H1 (cell line): ENCODE results near the gene TGM3. TPM values are rescaled to one million over a fixed set of nuclear protein-coding genes. Genes with fewer than 3 reads are reported as not detected.

Experiments
- HDAC6 ChIP-seq: IDR thresholded peaks from one replicate; pipeline ENCODE4 v1.7.1; 2012; ENCODE audit warnings: low read depth, mild to moderate bottlenecking, inconsistent platforms, low read length, moderate library complexity
- SP4 ChIP-seq: IDR thresholded peaks from 2 replicates; pipeline ENCODE4 v1.6.1; 2012; ENCODE audit warnings: low read length, inconsistent platforms
- YY1 ChIP-seq: IDR thresholded peaks from 2 replicates; pipeline ENCODE4 v1.6.1; 2011; ENCODE audit warnings: low read depth, mild to moderate bottlenecking, low read length
- polyA plus RNA-seq, 7 experiments: library from polyadenylated mRNA; depleted of rRNA in 3 of 7; stranded (reverse) in 5 of 7; unstranded in 2 of 7; fragments of >200 nt in 5 of 7; fragments of 200-250 nt in 2 of 7; gene quantifications; 1 replicate in 5 of 7; 2 replicates in 1 of 7; 4 replicates in 1 of 7; pipeline versions ENCODE4 v1.2.1 to v1.2.3, GENCODE V29; 2011 to 2013; ENCODE audit warnings: missing spikeins in 2 of 7, mixed read lengths in 2 of 7
- total RNA-seq: library from RNA; stranded (reverse); fragmentation: NEBNext Ultra II Directional; extraction: Animal tissue kit (Norgen Biotek cat#: 25700); gene quantifications from 2 replicates; pipeline ENCODE4 v1.2.1, GENCODE V29; 2021
- TF ChIP-seq, protein P1 (sequence below): fragments of 300-600 bp; sonication (generic); IDR thresholded peaks from 2 replicates; pipeline ENCODE4 v1.7.1; 2012; ENCODE audit warnings: low read length, moderate library complexity, mild to moderate bottlenecking, inconsistent platforms; ENCODE audit not compliant: insufficient replicate concordance

TGM3 gene
- total and polyA plus RNA-seq, 2 of the 8 experiments (the other 6 are each of a cell fraction or from before 2014, with no cell fraction given) = 0.12 TPM; not detected in 1

DNA sequence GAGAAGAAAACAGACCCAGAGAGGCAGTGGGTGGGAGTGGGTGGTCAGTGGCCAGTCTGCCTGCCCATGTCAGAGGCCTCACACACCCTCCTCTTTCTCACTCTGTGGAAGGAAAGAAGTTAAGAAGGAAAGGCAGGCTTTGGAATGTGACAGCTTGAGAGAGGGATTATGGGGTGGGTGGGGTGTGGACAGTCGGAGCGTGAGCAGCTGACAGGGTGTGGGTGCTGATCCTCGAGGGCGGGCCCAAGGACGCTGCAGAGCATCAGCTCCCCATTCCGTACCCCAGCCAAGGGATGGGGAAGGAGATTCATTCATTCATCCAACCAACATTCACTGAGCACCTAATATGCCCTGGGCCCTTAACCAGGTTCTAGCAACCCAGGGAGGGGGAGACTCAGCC lies 89.7 kb downstream of the TGM3 start (continued):
- TF ChIP-seq, protein P1, sequence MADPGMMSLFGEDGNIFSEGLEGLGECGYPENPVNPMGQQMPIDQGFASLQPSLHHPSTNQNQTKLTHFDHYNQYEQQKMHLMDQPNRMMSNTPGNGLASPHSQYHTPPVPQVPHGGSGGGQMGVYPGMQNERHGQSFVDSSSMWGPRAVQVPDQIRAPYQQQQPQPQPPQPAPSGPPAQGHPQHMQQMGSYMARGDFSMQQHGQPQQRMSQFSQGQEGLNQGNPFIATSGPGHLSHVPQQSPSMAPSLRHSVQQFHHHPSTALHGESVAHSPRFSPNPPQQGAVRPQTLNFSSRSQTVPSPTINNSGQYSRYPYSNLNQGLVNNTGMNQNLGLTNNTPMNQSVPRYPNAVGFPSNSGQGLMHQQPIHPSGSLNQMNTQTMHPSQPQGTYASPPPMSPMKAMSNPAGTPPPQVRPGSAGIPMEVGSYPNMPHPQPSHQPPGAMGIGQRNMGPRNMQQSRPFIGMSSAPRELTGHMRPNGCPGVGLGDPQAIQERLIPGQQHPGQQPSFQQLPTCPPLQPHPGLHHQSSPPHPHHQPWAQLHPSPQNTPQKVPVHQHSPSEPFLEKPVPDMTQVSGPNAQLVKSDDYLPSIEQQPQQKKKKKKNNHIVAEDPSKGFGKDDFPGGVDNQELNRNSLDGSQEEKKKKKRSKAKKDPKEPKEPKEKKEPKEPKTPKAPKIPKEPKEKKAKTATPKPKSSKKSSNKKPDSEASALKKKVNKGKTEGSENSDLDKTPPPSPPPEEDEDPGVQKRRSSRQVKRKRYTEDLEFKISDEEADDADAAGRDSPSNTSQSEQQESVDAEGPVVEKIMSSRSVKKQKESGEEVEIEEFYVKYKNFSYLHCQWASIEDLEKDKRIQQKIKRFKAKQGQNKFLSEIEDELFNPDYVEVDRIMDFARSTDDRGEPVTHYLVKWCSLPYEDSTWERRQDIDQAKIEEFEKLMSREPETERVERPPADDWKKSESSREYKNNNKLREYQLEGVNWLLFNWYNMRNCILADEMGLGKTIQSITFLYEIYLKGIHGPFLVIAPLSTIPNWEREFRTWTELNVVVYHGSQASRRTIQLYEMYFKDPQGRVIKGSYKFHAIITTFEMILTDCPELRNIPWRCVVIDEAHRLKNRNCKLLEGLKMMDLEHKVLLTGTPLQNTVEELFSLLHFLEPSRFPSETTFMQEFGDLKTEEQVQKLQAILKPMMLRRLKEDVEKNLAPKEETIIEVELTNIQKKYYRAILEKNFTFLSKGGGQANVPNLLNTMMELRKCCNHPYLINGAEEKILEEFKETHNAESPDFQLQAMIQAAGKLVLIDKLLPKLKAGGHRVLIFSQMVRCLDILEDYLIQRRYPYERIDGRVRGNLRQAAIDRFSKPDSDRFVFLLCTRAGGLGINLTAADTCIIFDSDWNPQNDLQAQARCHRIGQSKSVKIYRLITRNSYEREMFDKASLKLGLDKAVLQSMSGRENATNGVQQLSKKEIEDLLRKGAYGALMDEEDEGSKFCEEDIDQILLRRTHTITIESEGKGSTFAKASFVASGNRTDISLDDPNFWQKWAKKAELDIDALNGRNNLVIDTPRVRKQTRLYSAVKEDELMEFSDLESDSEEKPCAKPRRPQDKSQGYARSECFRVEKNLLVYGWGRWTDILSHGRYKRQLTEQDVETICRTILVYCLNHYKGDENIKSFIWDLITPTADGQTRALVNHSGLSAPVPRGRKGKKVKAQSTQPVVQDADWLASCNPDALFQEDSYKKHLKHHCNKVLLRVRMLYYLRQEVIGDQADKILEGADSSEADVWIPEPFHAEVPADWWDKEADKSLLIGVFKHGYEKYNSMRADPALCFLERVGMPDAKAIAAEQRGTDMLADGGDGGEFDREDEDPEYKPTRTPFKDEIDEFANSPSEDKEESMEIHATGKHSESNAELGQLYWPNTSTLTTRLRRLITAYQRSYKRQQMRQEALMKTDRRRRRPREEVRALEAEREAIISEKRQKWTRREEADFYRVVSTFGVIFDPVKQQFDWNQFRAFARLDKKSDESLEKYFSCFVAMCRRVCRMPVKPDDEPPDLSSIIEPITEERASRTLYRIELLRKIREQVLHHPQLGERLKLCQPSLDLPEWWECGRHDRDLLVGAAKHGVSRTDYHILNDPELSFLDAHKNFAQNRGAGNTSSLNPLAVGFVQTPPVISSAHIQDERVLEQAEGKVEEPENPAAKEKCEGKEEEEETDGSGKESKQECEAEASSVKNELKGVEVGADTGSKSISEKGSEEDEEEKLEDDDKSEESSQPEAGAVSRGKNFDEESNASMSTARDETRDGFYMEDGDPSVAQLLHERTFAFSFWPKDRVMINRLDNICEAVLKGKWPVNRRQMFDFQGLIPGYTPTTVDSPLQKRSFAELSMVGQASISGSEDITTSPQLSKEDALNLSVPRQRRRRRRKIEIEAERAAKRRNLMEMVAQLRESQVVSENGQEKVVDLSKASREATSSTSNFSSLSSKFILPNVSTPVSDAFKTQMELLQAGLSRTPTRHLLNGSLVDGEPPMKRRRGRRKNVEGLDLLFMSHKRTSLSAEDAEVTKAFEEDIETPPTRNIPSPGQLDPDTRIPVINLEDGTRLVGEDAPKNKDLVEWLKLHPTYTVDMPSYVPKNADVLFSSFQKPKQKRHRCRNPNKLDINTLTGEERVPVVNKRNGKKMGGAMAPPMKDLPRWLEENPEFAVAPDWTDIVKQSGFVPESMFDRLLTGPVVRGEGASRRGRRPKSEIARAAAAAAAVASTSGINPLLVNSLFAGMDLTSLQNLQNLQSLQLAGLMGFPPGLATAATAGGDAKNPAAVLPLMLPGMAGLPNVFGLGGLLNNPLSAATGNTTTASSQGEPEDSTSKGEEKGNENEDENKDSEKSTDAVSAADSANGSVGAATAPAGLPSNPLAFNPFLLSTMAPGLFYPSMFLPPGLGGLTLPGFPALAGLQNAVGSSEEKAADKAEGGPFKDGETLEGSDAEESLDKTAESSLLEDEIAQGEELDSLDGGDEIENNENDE = no peak
- no peak for TF ChIP-seq YY1
- TF ChIP-seq SP4 = no peak
- no peak for TF ChIP-seq HDAC6
